Measurements from ENCODE around the gene KRT80.
A peak's percentile ranks its signal among the peaks of the same experiment; 100 is the strongest.

Gene KRT80

DNA sequence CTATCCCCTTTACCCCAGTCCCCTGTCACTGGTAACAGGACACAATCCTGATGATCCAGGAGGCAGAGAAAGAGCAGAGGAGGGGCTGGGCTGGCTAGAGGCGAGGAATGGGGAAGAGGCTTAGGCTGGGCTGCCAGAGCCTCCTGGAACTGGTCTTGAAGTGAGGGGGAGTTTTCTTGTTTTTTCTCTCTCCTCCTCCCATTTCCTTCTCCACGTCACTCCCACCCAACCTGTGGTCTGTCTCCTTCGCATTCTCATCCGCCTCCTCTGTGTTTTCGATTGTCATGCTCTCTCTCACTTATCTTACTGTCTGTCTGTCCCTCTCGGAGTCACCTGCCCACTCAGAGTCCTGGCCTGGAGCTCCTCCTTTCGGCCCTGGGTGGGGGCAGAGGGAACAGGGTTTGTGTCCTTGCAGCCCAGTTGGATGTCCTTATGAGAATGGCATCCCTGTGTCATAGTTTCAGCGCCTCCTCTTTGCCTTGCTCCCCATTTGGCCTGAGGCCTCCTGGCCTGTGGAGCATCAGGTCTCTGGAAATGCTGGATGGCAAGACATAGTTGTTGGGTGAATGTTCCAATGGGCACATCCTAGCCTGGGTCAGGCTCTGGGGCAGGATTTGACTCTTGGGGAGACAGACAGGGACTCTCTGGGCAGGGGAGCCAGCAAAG lies 3.4 kb upstream of the KRT80 start:
- Histone ChIP-seq H3K27me3 (ENCODE audit: insufficient read depth, poor library complexity, severe bottlenecking) (no peaks in the 10 kb centered on the region), H3K4me3 (replicated peaks; ENCODE audit: insufficient read depth, low read length) (no peak overlapping the region), H3K27ac (replicated peaks) (peak overlapping the region; percentile 11; the same call in 1 of the 2 replicates)
- peak in 1 of 2 experiments; percentile 56 for DNase-seq (ENCODE audit: low read depth in 1 of 2, low spot score in 1 of 2)
- TF ChIP-seq SPI1 (IDR thresholded peaks at IDR 0.05; ENCODE audit: borderline replicate concordance, low read depth) (peak; percentile 59; the same call in 1 of the 2 replicates), GABPA (IDR thresholded peaks at IDR 0.05; ENCODE audit: low read depth) (no peak)
- TF ChIP-seq, protein P1, sequence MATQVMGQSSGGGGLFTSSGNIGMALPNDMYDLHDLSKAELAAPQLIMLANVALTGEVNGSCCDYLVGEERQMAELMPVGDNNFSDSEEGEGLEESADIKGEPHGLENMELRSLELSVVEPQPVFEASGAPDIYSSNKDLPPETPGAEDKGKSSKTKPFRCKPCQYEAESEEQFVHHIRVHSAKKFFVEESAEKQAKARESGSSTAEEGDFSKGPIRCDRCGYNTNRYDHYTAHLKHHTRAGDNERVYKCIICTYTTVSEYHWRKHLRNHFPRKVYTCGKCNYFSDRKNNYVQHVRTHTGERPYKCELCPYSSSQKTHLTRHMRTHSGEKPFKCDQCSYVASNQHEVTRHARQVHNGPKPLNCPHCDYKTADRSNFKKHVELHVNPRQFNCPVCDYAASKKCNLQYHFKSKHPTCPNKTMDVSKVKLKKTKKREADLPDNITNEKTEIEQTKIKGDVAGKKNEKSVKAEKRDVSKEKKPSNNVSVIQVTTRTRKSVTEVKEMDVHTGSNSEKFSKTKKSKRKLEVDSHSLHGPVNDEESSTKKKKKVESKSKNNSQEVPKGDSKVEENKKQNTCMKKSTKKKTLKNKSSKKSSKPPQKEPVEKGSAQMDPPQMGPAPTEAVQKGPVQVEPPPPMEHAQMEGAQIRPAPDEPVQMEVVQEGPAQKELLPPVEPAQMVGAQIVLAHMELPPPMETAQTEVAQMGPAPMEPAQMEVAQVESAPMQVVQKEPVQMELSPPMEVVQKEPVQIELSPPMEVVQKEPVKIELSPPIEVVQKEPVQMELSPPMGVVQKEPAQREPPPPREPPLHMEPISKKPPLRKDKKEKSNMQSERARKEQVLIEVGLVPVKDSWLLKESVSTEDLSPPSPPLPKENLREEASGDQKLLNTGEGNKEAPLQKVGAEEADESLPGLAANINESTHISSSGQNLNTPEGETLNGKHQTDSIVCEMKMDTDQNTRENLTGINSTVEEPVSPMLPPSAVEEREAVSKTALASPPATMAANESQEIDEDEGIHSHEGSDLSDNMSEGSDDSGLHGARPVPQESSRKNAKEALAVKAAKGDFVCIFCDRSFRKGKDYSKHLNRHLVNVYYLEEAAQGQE (IDR thresholded peaks at IDR 0.05; ENCODE audit: insufficient replicate concordance, low read depth), result no peak

DNA sequence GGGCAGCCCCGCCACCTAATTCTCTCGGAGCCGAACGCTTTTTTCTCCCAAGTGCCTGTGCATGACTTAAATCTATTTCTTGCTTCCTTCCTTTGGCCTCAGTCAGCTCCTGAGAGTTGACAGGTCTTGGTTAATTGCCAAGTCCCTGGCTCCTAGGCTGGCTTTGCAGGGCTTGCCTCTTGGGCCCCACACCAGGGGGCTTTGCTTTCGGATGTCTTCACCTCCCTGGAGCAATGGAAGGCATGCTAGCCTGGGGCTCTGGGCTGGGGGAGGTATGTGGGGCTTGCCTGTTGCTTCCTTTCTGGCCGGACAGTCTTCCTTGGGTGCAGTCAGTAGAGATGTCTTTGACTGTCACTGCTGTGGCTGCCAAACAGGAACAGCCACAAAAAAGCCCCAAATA lies 2.2 kb upstream of the KRT80 start:
- no peak overlapping the region for H3K4me3 ChIP-seq (replicated peaks; ENCODE audit: insufficient read depth, low read length)
- no peak for TF ChIP-seq POLR2AphosphoS5 (IDR thresholded peaks at IDR 0.05; ENCODE audit: low read depth)
- TF ChIP-seq, protein P2, sequence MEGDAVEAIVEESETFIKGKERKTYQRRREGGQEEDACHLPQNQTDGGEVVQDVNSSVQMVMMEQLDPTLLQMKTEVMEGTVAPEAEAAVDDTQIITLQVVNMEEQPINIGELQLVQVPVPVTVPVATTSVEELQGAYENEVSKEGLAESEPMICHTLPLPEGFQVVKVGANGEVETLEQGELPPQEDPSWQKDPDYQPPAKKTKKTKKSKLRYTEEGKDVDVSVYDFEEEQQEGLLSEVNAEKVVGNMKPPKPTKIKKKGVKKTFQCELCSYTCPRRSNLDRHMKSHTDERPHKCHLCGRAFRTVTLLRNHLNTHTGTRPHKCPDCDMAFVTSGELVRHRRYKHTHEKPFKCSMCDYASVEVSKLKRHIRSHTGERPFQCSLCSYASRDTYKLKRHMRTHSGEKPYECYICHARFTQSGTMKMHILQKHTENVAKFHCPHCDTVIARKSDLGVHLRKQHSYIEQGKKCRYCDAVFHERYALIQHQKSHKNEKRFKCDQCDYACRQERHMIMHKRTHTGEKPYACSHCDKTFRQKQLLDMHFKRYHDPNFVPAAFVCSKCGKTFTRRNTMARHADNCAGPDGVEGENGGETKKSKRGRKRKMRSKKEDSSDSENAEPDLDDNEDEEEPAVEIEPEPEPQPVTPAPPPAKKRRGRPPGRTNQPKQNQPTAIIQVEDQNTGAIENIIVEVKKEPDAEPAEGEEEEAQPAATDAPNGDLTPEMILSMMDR (IDR thresholded peaks at IDR 0.05; ENCODE audit: insufficient read depth, low read length), result no peak
- no peak for TF ChIP-seq SPI1 (IDR thresholded peaks at IDR 0.05; ENCODE audit: borderline replicate concordance, low read depth)
- no peak for TF ChIP-seq GABPA (IDR thresholded peaks at IDR 0.05; ENCODE audit: low read depth)
- TF ChIP-seq, protein P1 (IDR thresholded peaks at IDR 0.05; ENCODE audit: insufficient replicate concordance, low read depth), result no peak
- no peaks in the 10 kb centered on the region for H3K27me3 ChIP-seq (ENCODE audit: insufficient read depth, poor library complexity, severe bottlenecking)
- H3K27ac ChIP-seq (replicated peaks), result no peak overlapping the region
- peak in 1 of 2 experiments; percentile 14 for DNase-seq (ENCODE audit: low read depth in 1 of 2, low spot score in 1 of 2)

DNA sequence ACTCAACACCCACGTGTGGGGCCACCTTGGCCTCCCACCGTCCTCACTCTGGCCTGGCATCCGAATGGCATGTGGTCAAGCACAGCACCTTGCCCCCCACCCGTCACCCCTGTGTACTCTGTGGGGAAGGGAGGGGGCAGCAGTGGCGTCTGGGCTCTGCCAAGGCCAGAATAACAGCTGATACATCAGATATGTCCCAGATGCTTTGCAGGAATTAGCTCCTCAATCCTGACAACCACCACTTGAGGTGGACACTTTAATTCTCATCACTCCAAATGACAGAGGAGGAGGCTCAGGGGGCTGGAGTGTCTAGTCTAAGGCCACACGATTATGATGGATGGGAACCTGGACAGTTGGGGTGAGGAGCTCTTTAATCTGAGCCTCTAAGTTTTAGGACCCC lies 1.7 kb upstream of the KRT80 start:
- TF ChIP-seq, protein P2 (IDR thresholded peaks at IDR 0.05; ENCODE audit: insufficient read depth, low read length), result no peak

DNA sequence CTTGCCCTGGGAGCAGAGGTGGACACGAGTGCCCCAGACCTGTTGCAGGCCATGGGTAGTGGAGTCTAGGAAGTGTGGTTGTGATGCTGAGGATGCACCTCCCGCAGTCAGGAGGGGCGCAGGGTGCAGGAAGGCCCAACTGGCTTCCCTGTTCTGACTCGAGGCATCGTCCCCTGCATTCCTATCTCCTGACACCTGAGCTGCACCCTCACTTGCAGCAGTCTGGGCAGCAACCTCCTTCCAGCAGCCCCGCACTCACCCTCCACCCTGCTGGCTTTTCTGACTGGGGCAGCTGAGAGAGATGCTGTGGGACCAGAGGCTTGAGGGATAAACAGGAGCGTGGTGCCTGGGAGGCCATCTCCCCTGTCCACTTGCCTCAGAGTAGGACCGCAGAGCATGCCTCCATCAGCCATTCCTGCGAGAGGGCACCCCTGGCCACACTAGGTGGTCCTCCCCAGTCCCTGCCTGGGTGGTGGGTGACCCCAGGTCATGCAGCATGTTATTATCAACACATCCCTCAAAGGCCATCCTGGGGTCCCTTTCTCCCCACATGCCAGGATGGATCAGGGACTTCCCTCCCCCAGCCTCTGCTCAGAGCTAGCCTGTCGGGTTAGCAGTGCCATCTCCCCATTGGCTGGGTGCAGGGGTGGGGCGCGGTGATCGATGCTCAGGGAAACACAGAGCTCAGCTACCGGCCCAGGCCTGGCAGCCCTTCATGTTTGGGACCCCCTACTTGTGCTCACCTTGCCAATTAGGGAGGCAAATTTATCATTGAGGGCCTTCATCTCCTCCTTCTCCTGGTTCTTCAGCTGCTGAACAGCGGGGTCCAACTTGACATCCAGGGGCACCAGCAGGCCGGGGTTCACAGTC lies 719 bp downstream of the KRT80 start:
- TF ChIP-seq, protein P2 (IDR thresholded peaks at IDR 0.05; ENCODE audit: insufficient read depth, low read length), result no peak
- Histone ChIP-seq H3K27me3 (ENCODE audit: insufficient read depth, poor library complexity, severe bottlenecking) (no peaks in the 10 kb centered on the region), H3K27ac (replicated peaks) (0 out of 2 replicates have a peak overlapping the region, but pooled peaks have one; percentile 11), H3K4me3 (replicated peaks; ENCODE audit: insufficient read depth, low read length) (no peak overlapping the region)
- no peak for DNase-seq (ENCODE audit: low read depth in 1 of 2, low spot score in 1 of 2)

More for the DNA sequence above, 1.7 kb upstream of the KRT80 start:
- no peaks in the 10 kb centered on the region for H3K27me3 ChIP-seq (ENCODE audit: insufficient read depth, poor library complexity, severe bottlenecking)
- H3K4me3 ChIP-seq (replicated peaks; ENCODE audit: insufficient read depth, low read length), result no peak overlapping the region
- no peak for DNase-seq (ENCODE audit: low read depth in 1 of 2, low spot score in 1 of 2)
- H3K27ac ChIP-seq (replicated peaks), result no peak overlapping the region

Measured in HL-60 (cell line).